Thoracic aorta endothelial cell (primary cell): ENCODE data around the gene KRTAP19-2. TPM values are rescaled to one million over a fixed set of nuclear protein-coding genes. Genes with fewer than 3 reads are reported as not detected.

Experiments used
- small RNA-seq: library from RNA; depleted of rRNA; stranded (forward); fragments of <200 nt; gene quantifications from one replicate; pipeline ENCODE3, GENCODE V24; 2012
- total RNA-seq: library from RNA; depleted of rRNA; stranded (reverse); fragments of >200 nt; gene quantifications from 2 replicates; pipeline ENCODE4 v1.2.3, GENCODE V29; 2012

KRTAP19-2 gene
- total RNA-seq, result not detected in 2 replicates

GRCh38 chr21:30487336-30487735 is at the start of gene KRTAP19-2:
Gene KRTAP19-2 (minus strand): TSS chr21:30487436. CDS start chr21:30487348, 88 bp downstream.

GRCh38 chr21:30502041-30502440 is 14.8 kb upstream of the KRTAP19-2 start, which contains the start of gene KRTAP19-5:
Gene KRTAP19-5 (minus strand): TSS chr21:30502141. CDS start chr21:30502090, 51 bp downstream.

GRCh38 chr21:30497065-30497464 is 9.8 kb upstream of the KRTAP19-2 start, which contains the start of gene KRTAP19-4:
Gene KRTAP19-4 (minus strand): TSS chr21:30497165. CDS start chr21:30497110, 55 bp downstream.

GRCh38 chr21:30491963-30492428 is 4.8 kb upstream of the KRTAP19-2 start, which contains the start of gene KRTAP19-3:
Gene KRTAP19-3 (minus strand): TSS chr21:30492013. CDS start chr21:30491957, 56 bp downstream.

GRCh38 chr21:30480145-30480544 is 7.1 kb downstream of the KRTAP19-2 start, which contains the start of gene KRTAP19-1:
Gene KRTAP19-1 (minus strand): TSS chr21:30480367. CDS start chr21:30480317, 50 bp downstream.

GRCh38 chr21:30439975-30440374 is 47.3 kb downstream of the KRTAP19-2 start, which contains the start of gene KRTAP15-1:
Gene KRTAP15-1 (plus strand): TSS chr21:30440275. CDS start chr21:30440328, 53 bp downstream.

Small RNA genes within 50 kb of the gene (small RNA-seq; reads per million reads assigned to genes)
- gene AP000567.1 (not detected), gene KRTAP19-10P (not detected), gene KRTAP19-11P (not detected), gene KRTAP19-9P (not detected)

Other genes with a start within 250 kb of the KRTAP19-2 start
- gene KRTAP24-1, start 204.5 kb downstream of the KRTAP19-2 start, total RNA-seq, result not detected in 2 replicates
- not detected in 2 replicates for gene KRTAP25-1, start 197.9 kb downstream of the KRTAP19-2 start, total RNA-seq
- not detected in 2 replicates for gene KRTAP26-1, start 167.1 kb downstream of the KRTAP19-2 start, total RNA-seq
- gene KRTAP27-1, start 149.7 kb downstream of the KRTAP19-2 start, total RNA-seq, result not detected in 2 replicates
- gene KRTAP23-1, start 138.8 kb downstream of the KRTAP19-2 start, total RNA-seq, result not detected in 2 replicates
- gene KRTAP13-2, start 115.2 kb downstream of the KRTAP19-2 start, total RNA-seq, result not detected in 2 replicates
- gene KRTAP13-1, start 91.4 kb downstream of the KRTAP19-2 start, total RNA-seq, result not detected in 2 replicates
- not detected in 2 replicates for gene KRTAP13-3, start 61.5 kb downstream of the KRTAP19-2 start, total RNA-seq
- gene KRTAP13-4, start 57.2 kb downstream of the KRTAP19-2 start, total RNA-seq, result not detected in 2 replicates
- gene KRTAP15-1, start 47.2 kb downstream of the KRTAP19-2 start, total RNA-seq, result not detected in 2 replicates
- gene KRTAP19-1, start 7.1 kb downstream of the KRTAP19-2 start, total RNA-seq, result not detected in 2 replicates
- gene KRTAP19-3, start 4.6 kb upstream of the KRTAP19-2 start, total RNA-seq, result not detected in 2 replicates
- gene KRTAP19-4, start 9.7 kb upstream of the KRTAP19-2 start, total RNA-seq, result not detected in 2 replicates
- not detected in 2 replicates for gene KRTAP19-5, start 14.7 kb upstream of the KRTAP19-2 start, total RNA-seq
- gene KRTAP19-6, start 54.4 kb upstream of the KRTAP19-2 start, total RNA-seq, result not detected in 2 replicates
- not detected in 2 replicates for gene KRTAP19-7, start 73.9 kb upstream of the KRTAP19-2 start, total RNA-seq
- not detected in 2 replicates for gene KRTAP22-2, start 103.0 kb upstream of the KRTAP19-2 start, total RNA-seq
- gene KRTAP6-3, start 105.0 kb upstream of the KRTAP19-2 start, total RNA-seq, result not detected in 2 replicates
- not detected in 2 replicates for gene KRTAP6-2, start 111.5 kb upstream of the KRTAP19-2 start, total RNA-seq
- not detected in 2 replicates for gene KRTAP22-1, start 113.7 kb upstream of the KRTAP19-2 start, total RNA-seq
- not detected in 2 replicates for gene KRTAP6-1, start 126.5 kb upstream of the KRTAP19-2 start, total RNA-seq
- gene KRTAP20-1, start 129.0 kb upstream of the KRTAP19-2 start, total RNA-seq, result not detected in 2 replicates
- gene KRTAP20-4, start 133.2 kb upstream of the KRTAP19-2 start, total RNA-seq, result not detected in 2 replicates
- not detected in 2 replicates for gene KRTAP20-2, start 147.8 kb upstream of the KRTAP19-2 start, total RNA-seq
- gene KRTAP20-3, start 155.4 kb upstream of the KRTAP19-2 start, total RNA-seq, result not detected in 2 replicates
- not detected in 2 replicates for gene KRTAP21-3, start 231.3 kb upstream of the KRTAP19-2 start, total RNA-seq